PC-3 (cell line): Measurements from ENCODE around the gene PEX19. TPM values are rescaled to one million over a fixed set of nuclear protein-coding genes. Genes with fewer than 3 reads are reported as not detected.

ENCODE experiments used
- ATAC-seq: fragments of 200-7000 bp; cut with Tn5 transposase; 2 replicates; pipeline ENCODE4 v1.9.1; 2020; ENCODE audit warnings: mild to moderate bottlenecking, moderate library complexity
- BruUV-seq: library from RNA; stranded (reverse); fragments of 400-500 nt; replicated peaks from 2 replicates; lab custom pipeline; 2021; lab: Mats Ljungman, UMichigan
- CTCF ChIA-PET: fragments of 300-600 bp; sonication (Branson Sonifier 250); formaldehyde crosslinking; loops from one replicate; lab custom pipeline; 2022; ENCODE audit warnings: antibody characterized with exemption; lab: Charles Lee
- POLR2A ChIA-PET: fragments of 300-600 bp; sonication (Branson Sonifier 250); formaldehyde crosslinking; loops from one replicate; lab custom pipeline; 2022; ENCODE audit warnings: antibody characterized with exemption; ENCODE audit not compliant: unreplicated experiment; lab: Charles Lee
- DNase-seq: peaks from one replicate; pipeline ENCODE4 v3.0.0-alpha.2; 2015
- H2AFZ ChIP-seq: fragments of 300-600 bp; sonication (generic); 2 replicates; pipeline ENCODE4 v1.6.0; 2016; ENCODE audit warnings: antibody characterized with exemption, low read length
- H3F3A ChIP-seq: fragments of 300-600 bp; sonication (generic); one replicate; pipeline ENCODE4 v1.6.0; 2017; ENCODE audit warnings: antibody characterized with exemption, low read length, control low read depth, mild to moderate bottlenecking; ENCODE audit not compliant: unreplicated experiment
- H3K27ac ChIP-seq: fragments of 300-600 bp; sonication (generic); 2 replicates; pipeline ENCODE4 v1.5.1; 2016; ENCODE audit warnings: mild to moderate bottlenecking, low read length
- H3K27me3 ChIP-seq: fragments of 300-600 bp; sonication (generic); 2 replicates; pipeline ENCODE4 v1.6.1; 2016; ENCODE audit warnings: low read length, mixed read lengths
- H3K36me3 ChIP-seq: fragments of 300-600 bp; sonication (generic); 2 replicates; pipeline ENCODE4 v1.6.1; 2016; ENCODE audit warnings: low read depth, mixed run types, low read length, mixed read lengths
- H3K4me1 ChIP-seq: fragments of 300-600 bp; sonication (generic); 2 replicates; pipeline ENCODE4 v1.5.1; 2016; ENCODE audit warnings: low read length; ENCODE audit not compliant: insufficient read depth
- H3K4me2 ChIP-seq: fragments of 300-600 bp; sonication (generic); 2 replicates; pipeline ENCODE4 v1.6.0; 2016; ENCODE audit warnings: low read length
- H3K4me3 ChIP-seq: fragments of 300-600 bp; sonication (generic); 2 replicates; pipeline ENCODE4 v1.5.1; 2016; ENCODE audit warnings: mild to moderate bottlenecking, low read length, mixed read lengths
- H3K79me2 ChIP-seq: fragments of 300-600 bp; sonication (generic); 2 replicates; pipeline ENCODE4 v1.6.1; 2017; ENCODE audit warnings: low read length, mixed read lengths
- H3K9ac ChIP-seq: fragments of 300-600 bp; sonication (generic); 2 replicates; pipeline ENCODE4 v1.6.0; 2016; ENCODE audit warnings: mild to moderate bottlenecking, low read length
- H3K9me2 ChIP-seq: fragments of 300-600 bp; sonication (generic); replicated peaks from 2 replicates; pipeline ENCODE4 v1.6.1; 2016; ENCODE audit warnings: mixed run types, low read length, mixed read lengths
- H3K9me3 ChIP-seq: fragments of 300-600 bp; sonication (generic); 2 replicates; pipeline ENCODE4 v1.6.1; 2016; ENCODE audit warnings: low read length, mixed read lengths
- H4K20me1 ChIP-seq: fragments of 300-600 bp; sonication (generic); 2 replicates; pipeline ENCODE4 v1.6.1; 2016; ENCODE audit warnings: low read length, mixed read lengths
- CTCF ChIP-seq: fragments of 300-600 bp; sonication (generic); conservative IDR thresholded peaks from 2 replicates; pipeline ENCODE4 v1.5.1; 2017; ENCODE audit warnings: antibody characterized with exemption, low read depth, mild to moderate bottlenecking, low read length
- EZH2 ChIP-seq: fragments of 300-600 bp; sonication (generic); IDR thresholded peaks from one replicate; pipeline ENCODE4 v1.6.1; 2017; ENCODE audit warnings: antibody characterized with exemption, mild to moderate bottlenecking, low read length; ENCODE audit not compliant: unreplicated experiment
- EZH2phosphoT487 ChIP-seq: fragments of 300-600 bp; sonication (generic); IDR thresholded peaks from 2 replicates; pipeline ENCODE4 v1.6.1; 2018; ENCODE audit warnings: mild to moderate bottlenecking, antibody characterized with exemption, low read length, borderline replicate concordance
- intact Hi-C: fragments of 100-400 bp; cut with micrococcal nuclease; formaldehyde crosslinking; loops from 2 replicates; pipeline ENCODE4 v1.9.0; 2023
- total RNA-seq: library from RNA; depleted of rRNA; stranded (reverse); fragments of >200 nt; gene quantifications from 2 replicates; pipeline ENCODE4 v1.2.3, GENCODE V29; 2014

The PEX19 gene
- total RNA-seq, 1 experiment from 2014 or later, result 63.2 TPM

GRCh38 chr1:160258177-160258798 lies 26.6 kb downstream of the PEX19 start:
- ChIA-PET POLR2A (no interaction called here), CTCF (no interaction called here)
- Histone ChIP-seq H3F3A (peaks cover 8% of the 10 kb centered on the region), H3K4me1 (peaks cover 48% of the 10 kb centered on the region), H3K4me2 (no peak overlapping the region), H3K79me2 (peaks cover 86% of the 10 kb centered on the region), H4K20me1 (peaks cover 38% of the 10 kb centered on the region), H3K4me3 (no peak overlapping the region), H3K27me3 (no peaks in the 10 kb centered on the region), H3K36me3 (peaks cover 6% of the 10 kb centered on the region; the same call in 1 of the 2 replicates), H2AFZ (no peak overlapping the region), H3K27ac (no peak overlapping the region), H3K9ac (no peak overlapping the region), H3K9me2 (no peaks in the 10 kb centered on the region), H3K9me3 (no peaks in the 10 kb centered on the region)
- TF ChIP-seq CTCF (no peak), EZH2 (no peak), EZH2phosphoT487 (no peak)
- no TSS peak for BruUV-seq
- DNase-seq, result no peak
- intact Hi-C loops, result no loop called here
- no peak for ATAC-seq

DNA sequence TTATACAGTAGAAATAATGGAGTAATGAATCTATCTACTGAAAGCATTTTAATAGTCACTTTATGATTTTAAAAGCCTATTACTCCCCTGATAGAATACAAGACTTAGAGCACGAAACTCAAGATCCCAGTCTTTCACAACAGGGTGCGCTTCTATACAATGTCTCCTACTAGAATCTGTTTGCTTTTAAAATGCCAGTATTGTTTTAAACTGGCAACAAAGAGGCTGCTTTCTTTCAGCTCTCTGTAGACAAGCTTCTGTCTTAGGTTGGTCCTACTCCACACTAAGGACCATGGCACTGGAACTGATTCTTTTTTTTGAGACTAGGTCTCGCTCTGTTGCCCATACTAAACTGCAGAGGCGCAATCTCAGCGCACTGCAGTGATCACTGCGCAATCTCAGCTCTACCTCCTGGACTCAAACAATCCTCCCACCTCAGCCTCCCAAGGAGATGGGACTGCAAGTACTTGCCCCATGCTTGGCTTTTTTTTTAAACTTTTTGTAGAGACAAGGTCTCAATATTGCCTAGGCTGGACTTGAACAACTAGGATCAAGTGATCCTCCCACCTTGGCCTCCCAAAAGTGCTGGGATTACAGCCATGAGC lies 27.4 kb downstream of the PEX19 start:
- peaks cover 87% of the 10 kb centered on the region for H3K79me2 ChIP-seq
- ChIA-PET POLR2A (no interaction called here), CTCF (interaction anchor here (0.6 kb wide), 1 partner anchor 38 kb away, joined by 3 read pairs; no protein-coding TSS in a partner anchor)
- no TSS peak for BruUV-seq
- TF ChIP-seq EZH2 (no peak), EZH2phosphoT487 (no peak), CTCF (no peak)
- H3K9me2 ChIP-seq, result no peaks in the 10 kb centered on the region
- no peak overlapping the region for H3K4me3 ChIP-seq
- peak overlapping the region; percentile 42 for H3K4me2 ChIP-seq
- H3K27ac ChIP-seq, result no peak overlapping the region
- peaks cover 41% of the 10 kb centered on the region for H3K4me1 ChIP-seq
- no peak for DNase-seq
- H3F3A ChIP-seq, result peaks cover 8% of the 10 kb centered on the region
- H3K9ac ChIP-seq, result no peak overlapping the region
- H4K20me1 ChIP-seq, result peaks cover 39% of the 10 kb centered on the region
- no peaks in the 10 kb centered on the region for H3K9me3 ChIP-seq
- H3K27me3 ChIP-seq, result no peaks in the 10 kb centered on the region
- H3K36me3 ChIP-seq, result peaks cover 6% of the 10 kb centered on the region; the same call in 1 of the 2 replicates
- ATAC-seq, result no peak
- intact Hi-C loops, result no loop called here
- H2AFZ ChIP-seq, result no peak overlapping the region
